ENCODE data around the gene FAM83C.

FAM83C gene

DNA sequence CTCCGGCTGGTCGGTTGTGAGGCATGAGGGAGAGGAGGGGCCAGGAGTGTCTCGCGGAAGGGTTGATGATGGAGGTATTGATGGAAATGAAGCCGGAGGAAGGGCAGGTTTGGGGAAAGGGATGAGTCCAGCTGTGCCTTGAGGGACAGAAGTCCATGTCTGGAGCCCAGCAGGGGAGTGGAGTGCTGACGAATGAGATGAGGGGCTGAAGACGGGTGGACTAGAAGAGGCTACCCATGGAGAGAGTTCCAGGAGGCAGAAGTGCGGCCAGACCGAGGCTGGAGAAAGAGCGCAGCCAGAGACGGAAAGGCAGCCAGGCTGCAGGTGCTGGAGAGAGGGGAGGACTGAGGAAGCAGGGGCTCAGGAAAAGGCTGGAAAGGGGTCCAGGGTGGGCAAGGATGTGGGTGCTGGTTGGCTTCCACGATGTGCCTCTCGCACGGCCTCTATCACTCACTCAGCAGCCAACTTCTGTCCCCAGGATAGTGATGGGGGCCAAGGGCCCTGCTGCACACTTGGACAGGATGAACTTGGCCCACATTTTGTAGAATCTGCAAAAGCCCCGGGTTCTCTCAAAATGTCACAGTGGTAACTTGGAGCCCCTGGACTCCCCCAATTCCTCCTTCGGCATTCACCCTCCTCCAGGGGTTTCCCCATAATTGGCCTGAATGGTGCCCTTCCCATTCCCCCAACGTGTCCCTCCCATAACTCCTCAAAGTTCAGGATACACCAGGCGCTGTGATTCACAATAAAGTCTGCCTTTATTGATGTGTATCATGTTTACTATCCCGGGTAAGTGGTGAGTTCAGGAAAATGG is 7.0 kb downstream of the FAM83C start:
- in situ Hi-C loops (cut with HindIII; ENCODE audit: low sequenced_read_pairs): no loop called here

DNA sequence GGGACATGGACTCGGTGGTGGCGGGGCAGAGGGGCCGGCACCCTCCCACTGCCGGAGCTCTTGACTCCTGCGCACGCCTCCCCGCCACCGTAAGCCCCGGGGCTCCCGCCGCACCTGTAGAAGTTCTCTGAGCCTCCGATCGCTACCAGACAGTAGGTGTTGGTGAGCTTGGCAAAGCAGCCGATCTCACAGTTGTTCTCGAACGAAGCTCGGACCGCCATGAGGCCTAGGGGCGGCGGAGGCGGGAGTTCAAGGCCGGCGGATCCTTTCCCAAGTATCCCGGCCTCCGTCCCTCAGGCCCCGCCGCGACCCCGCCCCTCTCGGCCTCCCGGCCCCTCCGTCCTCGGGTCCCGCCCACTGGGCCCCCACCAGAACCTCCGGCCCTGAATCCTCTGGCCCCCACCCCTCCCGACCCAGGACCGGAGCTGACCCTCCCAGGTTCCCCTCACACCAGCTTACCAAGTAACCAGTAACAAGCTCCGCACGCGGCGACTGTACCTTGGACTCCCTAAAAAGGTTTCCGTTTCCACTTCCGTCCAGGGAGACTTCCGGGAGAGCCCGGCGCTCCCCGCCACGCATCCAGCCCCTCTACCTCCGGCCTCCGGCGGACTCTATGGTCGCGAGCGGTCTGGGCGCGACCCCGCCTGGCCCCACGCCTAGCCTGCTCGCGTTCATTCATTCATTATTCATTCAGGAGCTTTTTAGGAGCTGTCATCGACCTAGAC is 7.8 kb downstream of the FAM83C start, which contains the start of gene EIF6:
TSS of gene EIF6 (minus strand) at position 506 of the 725 bp plus-strand sequence. CDS start at position 221, 285 bp downstream.
- in situ Hi-C loops (cut with HindIII; ENCODE audit: low sequenced_read_pairs): no loop called here

DNA sequence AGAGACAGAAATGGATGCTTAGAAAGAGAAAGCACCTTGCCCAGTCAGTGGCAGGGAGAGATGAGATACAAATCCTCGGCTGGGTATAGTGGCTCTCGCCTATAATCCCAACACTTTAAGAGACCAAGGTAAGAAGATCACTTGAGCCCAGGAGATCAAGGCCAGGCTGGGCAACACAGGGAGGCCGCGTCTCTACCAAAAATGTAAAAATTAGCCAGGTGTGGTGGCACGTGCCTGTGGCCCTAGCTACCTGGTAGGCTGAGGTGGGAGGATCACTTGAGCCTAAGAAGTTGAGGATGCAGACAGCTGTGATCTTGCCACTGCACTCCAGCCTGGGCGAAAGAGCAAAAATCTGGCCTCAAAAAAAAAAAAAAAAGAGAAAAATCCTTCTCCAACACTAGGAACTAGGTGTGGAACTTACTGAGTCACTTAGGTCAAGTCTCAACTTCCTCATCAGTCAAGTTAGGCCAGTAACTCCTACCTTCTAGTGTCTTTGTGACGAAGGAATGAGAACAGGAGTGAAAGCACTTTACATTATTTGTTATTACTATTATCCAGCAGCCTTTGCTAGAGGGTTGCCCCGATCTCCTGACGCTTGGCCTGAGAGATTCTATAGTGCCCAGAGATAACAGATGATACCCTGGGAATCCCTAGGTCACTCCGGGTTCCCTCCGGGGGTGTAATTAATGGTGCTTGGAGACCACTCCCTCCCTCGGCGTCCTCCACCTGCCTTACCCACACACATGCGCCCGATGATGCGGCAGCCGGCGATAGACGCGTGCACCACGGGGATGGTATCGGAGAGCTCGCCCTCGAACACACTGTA is 8.6 kb downstream of the FAM83C start:
- in situ Hi-C loops (cut with HindIII; ENCODE audit: low sequenced_read_pairs): no loop called here

DNA sequence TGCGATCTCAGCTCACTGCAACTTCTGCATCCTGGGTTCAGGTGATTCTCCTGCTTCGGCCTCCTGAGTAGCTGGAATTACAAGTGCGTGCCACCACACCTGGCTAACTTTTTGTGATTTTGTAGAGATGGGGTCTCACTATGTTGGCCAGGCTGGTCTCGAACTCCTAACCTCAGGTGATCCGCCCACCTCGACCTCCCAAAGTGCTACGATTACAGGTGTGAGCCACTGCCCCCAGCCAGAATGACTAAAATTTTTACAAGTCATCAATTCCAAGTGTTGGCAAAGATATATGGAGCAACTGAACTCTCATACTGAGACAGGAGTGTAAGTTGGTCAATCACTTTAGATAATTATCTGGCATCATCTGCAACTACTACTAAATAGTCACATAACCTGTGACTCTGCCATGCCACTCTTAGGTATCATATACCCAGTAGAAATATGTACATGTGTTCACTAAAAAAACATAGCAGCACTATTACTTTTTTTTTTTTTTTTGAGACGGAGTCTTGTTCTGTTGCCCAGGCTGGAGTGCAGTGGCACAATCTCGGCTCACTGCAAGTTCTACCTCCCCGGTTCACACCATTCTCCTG is 10.6 kb downstream of the FAM83C start:
- in situ Hi-C loops (cut with HindIII; ENCODE audit: low sequenced_read_pairs): no loop called here

DNA sequence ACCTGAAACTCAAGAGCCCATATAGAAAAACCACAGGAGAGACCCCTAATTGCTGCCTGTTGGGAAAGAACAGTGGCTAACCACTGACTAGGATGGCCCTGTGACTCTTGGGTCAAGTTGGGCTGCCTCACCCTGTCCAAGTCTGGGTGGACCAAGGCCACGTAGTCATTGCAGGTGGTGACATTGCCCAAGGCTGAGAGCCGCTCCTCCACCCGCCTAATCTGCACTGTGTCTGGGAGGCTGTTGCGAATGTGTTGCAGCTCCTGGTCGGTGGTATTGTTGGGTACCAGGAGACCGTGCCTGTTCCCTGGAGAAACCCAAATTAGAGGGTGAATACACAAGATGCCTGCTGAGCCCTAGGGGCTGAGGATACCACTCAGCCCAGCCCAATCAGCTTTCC is 11.7 kb downstream of the FAM83C start:
- in situ Hi-C loops (cut with HindIII; ENCODE audit: low sequenced_read_pairs): no loop called here

DNA sequence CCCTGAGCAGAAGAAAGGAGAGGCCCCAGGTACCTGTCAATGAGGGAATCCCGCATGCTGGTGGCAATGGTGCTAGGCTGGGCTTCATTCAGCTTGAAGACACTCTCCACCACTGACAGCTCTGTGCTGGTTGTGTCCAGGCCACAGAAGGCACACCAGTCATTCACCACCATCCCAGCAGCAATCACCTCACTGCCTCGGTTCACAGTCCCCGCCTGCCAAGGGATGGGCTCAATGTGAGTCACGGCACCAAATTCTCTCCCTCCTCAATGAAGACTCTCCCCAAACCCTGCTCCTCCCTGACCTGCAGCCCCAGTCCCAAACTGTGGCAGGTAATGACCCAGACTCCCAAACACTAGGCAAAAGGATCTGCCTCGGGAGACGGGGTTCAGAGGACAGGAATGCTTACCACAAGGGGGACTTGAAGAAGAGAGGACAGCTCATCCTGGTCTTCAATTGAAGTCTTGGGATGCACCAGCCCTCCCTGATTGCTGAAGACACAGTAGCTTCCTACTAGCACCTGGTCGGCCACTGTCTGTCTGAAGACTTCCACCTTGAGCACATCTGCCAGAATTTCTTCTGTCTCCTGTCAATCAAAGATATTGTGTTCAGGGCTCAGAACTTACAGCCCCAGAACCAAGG is 12.6 kb downstream of the FAM83C start:
- in situ Hi-C loops (cut with HindIII; ENCODE audit: low sequenced_read_pairs): no loop called here

DNA sequence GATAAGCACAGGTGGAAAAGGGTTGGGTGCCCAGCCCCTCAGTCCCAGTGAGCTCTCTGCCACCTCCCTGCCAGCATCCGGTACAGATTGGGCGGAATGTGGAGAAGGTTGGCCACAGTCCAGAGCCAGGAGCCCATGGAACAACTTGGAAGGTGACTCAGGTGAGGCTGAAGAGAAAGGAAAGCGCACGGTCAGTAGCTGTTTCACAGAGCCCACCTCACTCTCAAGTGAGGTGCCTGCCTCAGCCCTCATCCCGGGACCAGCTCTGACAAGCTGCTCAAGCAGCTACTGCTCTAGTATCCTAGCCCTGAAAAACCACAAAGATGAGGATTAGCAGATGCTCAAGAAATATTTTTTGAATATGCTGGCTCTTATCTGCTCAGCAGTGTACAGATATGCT is 13.2 kb downstream of the FAM83C start:
- in situ Hi-C loops (cut with HindIII; ENCODE audit: low sequenced_read_pairs): no loop called here

DNA sequence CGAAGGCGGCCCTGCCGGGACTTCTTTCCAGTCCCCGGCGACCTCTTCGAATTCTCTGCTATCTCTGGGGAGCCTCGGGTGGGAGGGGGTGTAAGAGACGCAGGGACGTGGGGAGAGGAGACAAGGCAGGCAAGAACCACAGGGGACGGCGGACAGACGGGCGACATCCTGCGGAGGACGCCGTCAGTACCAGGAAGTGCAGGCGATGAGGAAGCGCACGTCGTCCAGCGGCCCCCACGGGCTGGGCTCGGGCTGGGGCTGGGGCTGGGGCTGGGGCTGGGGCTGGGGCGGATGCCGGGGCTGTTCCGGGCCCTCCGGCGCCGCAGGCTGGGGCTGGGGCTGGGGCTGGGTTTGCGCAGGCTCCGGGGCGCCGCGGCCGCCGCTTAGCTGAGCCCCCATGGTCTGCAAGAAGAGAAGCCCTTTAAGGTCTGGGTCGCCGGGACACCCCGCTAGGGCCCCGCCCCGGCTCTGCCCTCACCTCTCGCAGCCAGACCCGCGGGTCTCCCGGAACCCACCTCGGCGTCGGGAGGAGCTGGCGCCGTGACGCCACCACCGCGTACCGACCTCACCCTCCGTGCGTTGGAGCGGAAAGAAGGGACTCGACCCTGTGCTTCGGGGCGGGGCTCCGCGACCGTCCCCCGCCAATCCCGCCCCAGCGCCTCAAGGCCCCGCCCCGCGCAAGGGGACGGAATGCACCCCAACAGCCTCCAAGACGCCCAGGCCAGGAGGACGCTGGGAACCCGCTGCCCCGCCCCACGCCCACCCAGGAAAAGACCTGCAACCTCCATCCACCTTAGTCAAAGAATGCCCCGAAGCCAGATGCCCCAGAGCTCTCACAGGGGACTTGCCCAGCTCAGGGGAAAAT is 14.5 kb downstream of the FAM83C start, which contains the start of gene MMP24OS:
TSS of gene MMP24OS (minus strand) at position 592 of the 865 bp plus-strand sequence. CDS start at position 399, 193 bp downstream.
- in situ Hi-C loops (cut with HindIII; ENCODE audit: low sequenced_read_pairs): no loop called here

DNA sequence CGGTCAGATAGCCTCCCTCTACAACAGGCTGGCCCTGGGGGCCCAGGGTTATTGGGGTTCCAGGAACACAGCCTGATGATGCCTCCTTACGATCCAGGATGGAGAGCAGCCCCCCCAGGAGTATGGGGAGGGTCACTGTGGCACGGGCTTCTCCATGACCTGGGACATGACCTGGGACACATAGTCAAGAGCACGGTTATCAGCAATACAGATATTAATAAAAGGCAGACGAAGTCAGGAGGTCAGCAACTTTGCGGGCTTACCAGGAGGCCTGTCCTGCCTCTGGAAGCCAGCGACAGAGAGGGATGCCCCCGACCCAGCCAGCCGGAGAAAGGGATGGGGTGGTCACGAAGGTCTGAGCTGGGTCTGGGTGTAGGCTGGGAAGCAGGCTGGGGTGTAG is 15.1 kb downstream of the FAM83C start:
- in situ Hi-C loops (cut with HindIII; ENCODE audit: low sequenced_read_pairs): no loop called here

DNA sequence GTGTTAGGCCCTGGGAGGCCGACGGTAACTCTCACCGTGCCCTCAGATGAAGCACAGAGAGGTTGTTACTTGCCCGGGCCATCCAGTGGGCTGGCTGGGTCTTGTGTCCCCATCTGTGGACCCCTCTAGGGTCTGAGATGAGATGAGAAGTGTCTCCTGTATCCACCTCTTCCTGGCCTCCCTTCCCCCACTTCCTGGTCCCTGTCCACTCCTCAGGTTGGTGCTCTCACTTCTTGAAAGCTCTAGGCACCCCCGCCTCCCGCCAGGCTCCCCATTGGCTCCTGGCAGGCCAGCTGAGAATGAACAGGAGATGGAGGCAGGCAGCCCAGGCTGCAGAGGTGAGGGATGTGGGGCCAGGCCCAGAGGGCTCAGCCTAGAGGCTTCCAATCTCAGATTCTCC is 15.8 kb downstream of the FAM83C start:
- in situ Hi-C loops (cut with HindIII; ENCODE audit: low sequenced_read_pairs): no loop called here

DNA sequence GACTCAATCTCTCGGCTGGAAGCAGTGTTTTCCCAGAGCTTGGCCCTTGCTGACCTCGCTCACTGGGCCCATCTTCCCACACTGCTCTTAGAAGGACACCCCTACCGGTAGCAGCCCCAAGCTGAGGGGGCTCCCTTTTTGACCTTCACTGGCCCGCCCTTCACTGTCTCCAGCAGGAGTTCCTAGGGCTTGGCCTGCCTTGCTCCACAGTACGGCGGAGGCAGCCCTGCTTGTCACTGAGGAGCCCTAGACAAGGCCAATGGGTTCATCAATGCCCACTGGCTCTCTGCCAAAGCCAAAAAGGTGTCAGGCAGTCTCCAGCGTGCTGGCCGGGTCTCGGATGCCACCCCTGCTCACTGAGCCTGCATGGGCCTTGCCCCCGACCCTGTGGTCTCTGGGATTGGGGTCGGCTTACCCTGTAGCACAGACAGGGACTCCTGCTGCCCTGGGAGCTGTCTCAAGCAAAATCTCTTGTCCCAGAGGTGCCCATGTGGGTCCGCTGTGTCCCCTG is 16.4 kb downstream of the FAM83C start:
- in situ Hi-C loops (cut with HindIII; ENCODE audit: low sequenced_read_pairs): no loop called here

DNA sequence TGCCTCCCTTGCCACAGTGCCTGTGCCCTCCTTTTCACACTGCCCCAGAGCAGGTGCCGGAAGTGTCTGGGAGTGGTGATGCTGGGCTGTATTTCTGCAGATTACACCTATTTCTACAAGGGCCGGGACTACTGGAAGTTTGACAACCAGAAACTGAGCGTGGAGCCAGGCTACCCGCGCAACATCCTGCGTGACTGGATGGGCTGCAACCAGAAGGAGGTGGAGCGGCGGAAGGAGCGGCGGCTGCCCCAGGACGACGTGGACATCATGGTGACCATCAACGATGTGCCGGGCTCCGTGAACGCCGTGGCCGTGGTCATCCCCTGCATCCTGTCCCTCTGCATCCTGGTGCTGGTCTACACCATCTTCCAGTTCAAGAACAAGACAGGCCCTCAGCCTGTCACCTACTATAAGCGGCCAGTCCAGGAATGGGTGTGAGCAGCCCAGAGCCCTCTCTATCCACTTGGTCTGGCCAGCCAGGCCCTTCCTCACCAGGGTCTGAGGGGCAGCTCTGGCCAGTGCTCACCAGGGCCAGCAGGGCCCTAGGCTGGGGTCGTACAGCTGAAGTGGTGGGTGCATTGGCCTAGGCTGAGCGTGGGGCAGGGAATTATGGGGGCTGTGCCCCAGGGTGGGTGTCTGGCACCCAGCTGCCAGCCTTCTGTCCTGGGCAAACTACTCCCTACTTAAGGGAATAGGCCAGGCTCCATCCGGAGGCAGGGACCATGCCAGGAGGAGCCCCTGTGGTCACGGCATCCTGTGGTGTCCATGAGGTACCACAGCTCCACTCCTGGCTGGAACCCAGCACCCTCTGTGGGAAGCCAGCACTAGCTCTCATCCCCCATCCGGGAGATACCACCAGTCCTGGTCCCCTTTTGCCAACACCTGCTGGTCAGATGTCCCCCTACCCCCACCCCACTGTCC is 17.8 kb downstream of the FAM83C start:
- in situ Hi-C loops (cut with HindIII; ENCODE audit: low sequenced_read_pairs): no loop called here

DNA sequence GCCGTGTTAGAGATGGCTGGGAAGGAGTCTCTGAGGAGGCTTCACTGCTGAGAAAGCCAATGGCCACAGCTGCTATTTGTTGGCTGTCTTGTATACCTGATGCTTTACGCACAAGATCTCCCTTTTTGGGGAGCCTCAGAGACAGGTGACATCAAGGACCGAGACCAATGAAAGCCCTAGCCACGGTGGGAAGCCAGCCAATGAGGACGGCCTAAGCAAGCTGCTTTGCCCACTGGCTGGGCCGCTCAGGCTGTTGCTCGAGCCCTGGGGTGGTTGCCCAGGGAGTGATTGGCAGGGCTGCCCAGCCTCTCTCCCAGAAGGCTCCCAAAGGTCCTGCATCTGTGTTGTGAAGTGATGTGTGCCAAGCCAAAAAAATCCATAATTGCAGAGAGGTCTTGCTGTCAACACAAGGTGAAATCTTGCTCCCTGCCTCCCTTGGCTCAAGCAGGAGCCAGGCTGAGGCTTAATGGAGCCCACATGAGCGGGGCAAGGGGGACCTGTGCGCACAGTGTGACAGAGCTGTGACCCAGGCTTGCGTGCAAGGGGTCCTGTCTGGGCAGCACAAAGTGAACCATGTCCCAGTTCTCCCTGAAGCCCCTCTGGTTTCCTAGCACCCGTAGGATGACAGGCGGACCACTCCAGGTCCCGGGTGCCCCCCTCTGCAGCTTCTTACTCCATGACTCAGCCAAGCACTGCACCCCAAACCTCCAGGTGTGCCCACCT is 18.6 kb downstream of the FAM83C start:
- in situ Hi-C loops (cut with HindIII; ENCODE audit: low sequenced_read_pairs): no loop called here

DNA sequence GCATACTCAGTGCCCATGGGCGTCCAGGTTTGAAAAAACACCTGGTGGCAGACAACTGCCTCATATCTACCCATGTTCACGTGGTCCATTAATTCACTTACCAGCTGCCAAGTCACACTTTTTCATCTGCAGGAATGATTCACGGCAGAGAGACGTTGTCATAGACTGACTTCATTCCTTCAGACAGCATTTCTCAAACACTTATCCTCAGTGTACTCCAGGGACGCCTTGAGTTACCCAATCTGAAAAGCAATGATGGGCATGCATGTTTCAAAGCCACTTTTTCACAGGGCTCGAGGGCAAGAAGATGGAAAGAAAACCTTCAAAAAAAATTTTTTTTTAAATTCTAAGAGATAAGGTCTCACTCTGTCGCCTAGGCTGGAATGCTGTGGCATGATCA is 20.3 kb downstream of the FAM83C start:
- in situ Hi-C loops (cut with HindIII; ENCODE audit: low sequenced_read_pairs): no loop called here

DNA sequence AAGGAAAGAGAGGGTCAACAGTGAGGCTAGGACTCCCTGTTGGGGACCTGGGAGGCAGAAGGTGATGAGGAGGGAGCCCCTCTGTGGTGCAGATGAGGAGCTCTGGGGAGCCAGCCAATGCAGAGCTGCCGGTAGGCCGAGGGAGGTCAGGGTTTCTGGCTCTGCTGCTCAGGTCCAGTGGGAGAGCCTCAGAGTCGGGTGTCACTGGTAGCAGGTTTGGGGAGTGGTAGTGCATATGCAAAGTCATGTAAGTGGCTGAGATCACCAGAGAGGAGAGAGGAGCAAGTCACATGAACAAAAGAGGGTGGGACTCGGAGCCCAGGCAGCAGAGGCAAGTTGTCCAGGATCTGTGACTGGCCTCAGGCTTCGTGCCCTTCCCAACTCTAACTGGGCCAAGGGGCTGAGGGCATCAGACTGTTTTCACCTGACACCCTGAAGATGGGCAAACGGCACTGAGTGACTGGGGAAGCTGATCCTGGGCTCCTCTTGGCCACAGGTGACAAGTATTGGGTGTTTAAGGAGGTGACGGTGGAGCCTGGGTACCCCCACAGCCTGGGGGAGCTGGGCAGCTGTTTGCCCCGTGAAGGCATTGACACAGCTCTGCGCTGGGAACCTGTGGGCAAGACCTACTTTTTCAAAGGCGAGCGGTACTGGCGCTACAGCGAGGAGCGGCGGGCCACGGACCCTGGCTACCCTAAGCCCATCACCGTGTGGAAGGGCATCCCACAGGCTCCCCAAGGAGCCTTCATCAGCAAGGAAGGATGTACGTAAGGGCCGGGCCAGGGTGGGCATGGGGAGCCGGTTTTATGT is 20.9 kb downstream of the FAM83C start:
- in situ Hi-C loops (cut with HindIII; ENCODE audit: low sequenced_read_pairs): no loop called here

DNA sequence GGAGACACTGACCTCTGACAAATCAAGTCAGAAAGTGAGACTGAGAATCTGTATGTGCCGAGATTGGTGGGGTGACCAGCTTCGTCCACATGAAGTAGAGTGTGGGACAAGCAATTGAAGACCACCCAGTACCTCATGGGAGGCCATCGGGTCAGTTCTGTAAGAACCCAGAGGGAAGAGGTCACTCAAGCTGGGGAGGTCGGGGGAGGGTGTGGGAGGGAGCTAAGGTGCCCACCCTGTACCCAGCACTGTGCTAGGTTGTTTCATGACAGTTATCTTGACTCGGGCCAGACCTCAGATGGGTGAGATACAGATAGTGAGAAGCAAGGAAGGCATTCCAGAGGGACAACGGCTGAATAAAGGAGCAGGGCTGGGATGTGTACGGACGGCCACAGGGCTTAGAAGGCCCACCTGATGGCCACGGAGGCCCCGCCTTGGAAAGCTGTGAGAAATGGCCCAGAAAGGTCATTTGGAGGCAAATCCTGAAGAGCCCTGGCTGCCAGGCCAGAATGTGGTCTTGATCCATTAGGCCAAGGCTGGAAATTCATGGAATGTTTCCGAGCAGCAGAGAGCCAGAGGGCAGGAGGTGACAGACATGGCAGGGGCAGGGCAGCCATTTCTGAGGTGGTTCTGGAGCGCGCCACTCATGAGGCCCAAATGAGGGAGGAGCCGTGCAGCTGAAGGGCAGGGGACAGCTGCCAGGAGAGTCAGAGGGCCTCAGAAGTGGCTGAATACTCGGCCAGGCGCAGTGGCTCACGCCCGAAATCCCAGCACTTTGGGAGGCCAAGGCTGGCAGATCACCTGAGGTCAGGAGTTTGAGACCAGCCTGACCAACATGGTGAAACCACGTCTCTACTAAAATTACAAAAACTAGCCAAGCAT is 22.0 kb downstream of the FAM83C start:
- in situ Hi-C loops (cut with HindIII; ENCODE audit: low sequenced_read_pairs): no loop called here

Measured in DLD1 (cell line).